ENCODE results near the gene TBC1D16.

TBC1D16 gene

GRCh38 chr17:79935197-79935885 lies 100.3 kb downstream of the TBC1D16 start:
- DNase-seq (ENCODE audit: low read depth) = no peak
- no peak overlapping the region for H3K4me3 ChIP-seq (ENCODE audit: control insufficient read depth, low read depth, low read length)
- TF ChIP-seq, protein P1, sequence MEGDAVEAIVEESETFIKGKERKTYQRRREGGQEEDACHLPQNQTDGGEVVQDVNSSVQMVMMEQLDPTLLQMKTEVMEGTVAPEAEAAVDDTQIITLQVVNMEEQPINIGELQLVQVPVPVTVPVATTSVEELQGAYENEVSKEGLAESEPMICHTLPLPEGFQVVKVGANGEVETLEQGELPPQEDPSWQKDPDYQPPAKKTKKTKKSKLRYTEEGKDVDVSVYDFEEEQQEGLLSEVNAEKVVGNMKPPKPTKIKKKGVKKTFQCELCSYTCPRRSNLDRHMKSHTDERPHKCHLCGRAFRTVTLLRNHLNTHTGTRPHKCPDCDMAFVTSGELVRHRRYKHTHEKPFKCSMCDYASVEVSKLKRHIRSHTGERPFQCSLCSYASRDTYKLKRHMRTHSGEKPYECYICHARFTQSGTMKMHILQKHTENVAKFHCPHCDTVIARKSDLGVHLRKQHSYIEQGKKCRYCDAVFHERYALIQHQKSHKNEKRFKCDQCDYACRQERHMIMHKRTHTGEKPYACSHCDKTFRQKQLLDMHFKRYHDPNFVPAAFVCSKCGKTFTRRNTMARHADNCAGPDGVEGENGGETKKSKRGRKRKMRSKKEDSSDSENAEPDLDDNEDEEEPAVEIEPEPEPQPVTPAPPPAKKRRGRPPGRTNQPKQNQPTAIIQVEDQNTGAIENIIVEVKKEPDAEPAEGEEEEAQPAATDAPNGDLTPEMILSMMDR (conservative IDR thresholded peaks at IDR 0.05; ENCODE audit: control insufficient read depth, insufficient read depth, low read depth, low read length) = no peak

- H3K4me3 ChIP-seq (ENCODE audit: control insufficient read depth, low read depth, low read length) = no peak overlapping the region
- DNase-seq (ENCODE audit: low read depth) = no peak
- TF ChIP-seq, protein P1 (conservative IDR thresholded peaks at IDR 0.05; ENCODE audit: control insufficient read depth, insufficient read depth, low read depth, low read length) = no peak
Observed at GRCh38 chr17:79934653-79934970, 101.1 kb downstream of the TBC1D16 start.

- TF ChIP-seq, protein P1 (conservative IDR thresholded peaks at IDR 0.05; ENCODE audit: control insufficient read depth, insufficient read depth, low read depth, low read length) = no peak
- DNase-seq (ENCODE audit: low read depth) = no peak
- no peak overlapping the region for H3K4me3 ChIP-seq (ENCODE audit: control insufficient read depth, low read depth, low read length)
Observed at GRCh38 chr17:79933863-79934652, 101.6 kb downstream of the TBC1D16 start.

DNA sequence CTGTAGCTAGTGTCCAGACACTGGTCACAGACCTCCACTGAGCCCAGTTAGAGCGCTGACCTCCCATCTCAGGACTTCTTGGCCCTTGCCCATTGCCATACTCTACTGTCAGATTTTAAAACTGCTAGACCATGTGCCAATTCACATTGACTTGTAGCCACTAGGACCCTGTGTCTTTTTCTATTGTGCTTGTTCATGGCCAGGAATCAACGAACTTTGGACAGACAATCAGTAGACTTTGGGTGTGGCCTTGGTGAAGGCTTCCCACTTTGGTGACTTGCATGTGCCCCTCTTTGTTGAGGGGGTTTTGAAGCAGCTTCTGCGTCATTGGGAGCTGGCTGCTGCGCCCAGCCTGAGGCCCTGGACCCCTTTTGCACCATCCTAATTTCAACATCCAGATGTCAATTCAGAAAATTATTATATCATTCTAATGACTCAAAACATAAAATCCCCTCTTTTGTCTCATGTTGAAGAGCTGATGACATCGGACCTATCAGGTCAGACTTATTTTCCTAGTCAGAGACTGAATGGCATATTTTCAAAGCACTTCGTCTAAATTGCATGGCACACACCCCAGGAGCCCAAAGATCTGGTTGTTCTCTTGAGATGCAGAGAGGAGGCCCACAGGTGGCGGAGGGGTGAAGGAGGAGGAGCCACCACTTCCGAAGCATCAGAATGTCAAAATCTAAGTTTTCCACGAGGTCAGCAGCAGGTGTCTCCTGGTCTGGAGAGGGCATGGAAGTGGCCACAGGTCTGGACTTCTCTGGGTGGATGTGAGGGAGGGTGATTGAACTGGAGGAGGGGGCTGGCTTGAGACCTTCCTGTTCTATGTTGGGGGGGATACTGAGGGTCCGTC lies 103.0 kb downstream of the TBC1D16 start:
- no peak for DNase-seq (ENCODE audit: low read depth)
- no peak overlapping the region for H3K4me3 ChIP-seq (ENCODE audit: control insufficient read depth, low read depth, low read length)
- TF ChIP-seq, protein P1 (conservative IDR thresholded peaks at IDR 0.05; ENCODE audit: control insufficient read depth, insufficient read depth, low read depth, low read length) = no peak

DNA sequence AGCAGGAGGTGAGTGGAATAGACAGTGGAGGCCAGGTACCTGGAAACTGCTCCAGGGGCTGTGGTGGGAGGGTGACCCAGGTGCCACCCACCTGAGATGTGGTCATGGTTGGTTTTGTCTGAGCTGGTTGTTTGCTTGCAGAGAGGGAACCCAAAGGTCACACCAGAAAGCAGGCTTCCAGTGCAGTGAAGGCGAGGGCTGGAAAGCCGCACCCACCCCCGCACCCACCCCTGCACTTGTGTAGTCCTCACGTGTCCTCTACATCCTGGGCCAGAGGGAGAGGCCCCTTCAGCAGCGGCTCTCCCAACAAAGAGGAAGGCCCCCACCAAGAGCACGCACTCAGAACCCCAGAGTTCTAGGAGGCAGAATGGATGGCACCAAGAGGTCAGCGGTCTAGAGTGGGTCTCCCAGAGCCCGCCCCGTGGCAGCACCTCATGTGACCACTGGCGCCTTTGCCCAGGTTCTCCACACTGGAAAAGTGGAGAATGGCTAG lies 103.8 kb downstream of the TBC1D16 start:
- no peak for DNase-seq (ENCODE audit: low read depth)
- H3K4me3 ChIP-seq (ENCODE audit: control insufficient read depth, low read depth, low read length) = no peak overlapping the region
- TF ChIP-seq, protein P1 (conservative IDR thresholded peaks at IDR 0.05; ENCODE audit: control insufficient read depth, insufficient read depth, low read depth, low read length) = no peak

All from fibroblast of mammary gland (primary cell).